Esophagus muscularis mucosa (tissue), 4 donors: ENCODE results near the gene XRN2.

Experiments
- CTCF ChIP-seq, 3 experiments: fragments of 200-600 bp in 2 of 3; fragments of 450-650 bp in 1 of 3; sonication (generic) in 2 of 3; IDR thresholded peaks; one replicate each; pipeline ENCODE4 v1.5.1; 2017 to 2019; ENCODE audit warnings: antibody characterized with exemption in 3 of 3, mild to moderate bottlenecking in 2 of 3, moderate library complexity in 1 of 3
- EP300 ChIP-seq: sonication (generic); formaldehyde crosslinking; IDR thresholded peaks from one replicate; pipeline ENCODE4 v1.6.1; 2017; ENCODE audit warnings: antibody characterized with exemption
- POLR2A ChIP-seq: fragments of 450-650 bp; IDR thresholded peaks from one replicate; pipeline ENCODE4 v1.6.1; 2017; ENCODE audit warnings: antibody characterized with exemption, moderate library complexity, mild to moderate bottlenecking, low read depth
- POLR2AphosphoS5 ChIP-seq, 2 donors: sonication (generic); formaldehyde crosslinking; IDR thresholded peaks; one replicate each; pipeline ENCODE4 v1.6.1; 2017; ENCODE audit warnings: antibody characterized with exemption in 2 of 2

GRCh38 chr20:21270806-21271205, 32.3 kb upstream of the XRN2 start:
- TF ChIP-seq CTCF (IDR thresholded peaks at IDR 0.05), result no peak
- TF ChIP-seq POLR2AphosphoS5 (IDR thresholded peaks at IDR 0.05), result no peak
- no peak for TF ChIP-seq EP300
- no peak for TF ChIP-seq POLR2A
